Neuronal stem cell (in vitro differentiated cells): ENCODE results near the gene TBC1D22A.

Experiments
- DNase-seq: peaks from one replicate; pipeline ENCODE4 v3.0.0-alpha.2; 2013; ENCODE audit warnings: low spot score
- H2AFZ ChIP-seq: one replicate; pipeline ENCODE4 v1.6.1; 2013; ENCODE audit warnings: mild to moderate bottlenecking, low read length, inconsistent platforms
- H2AK5ac ChIP-seq: 2 replicates; pipeline ENCODE4 v1.6.1; 2013; ENCODE audit warnings: low read depth, mild to moderate bottlenecking, inconsistent platforms, low read length, moderate library complexity, mixed read lengths
- H2BK120ac ChIP-seq: 2 replicates; pipeline ENCODE4 v1.6.1; 2013; ENCODE audit warnings: low read depth, mild to moderate bottlenecking, inconsistent platforms, low read length, moderate library complexity, mixed read lengths
- H2BK12ac ChIP-seq: one replicate; pipeline ENCODE4 v1.6.1; 2013; ENCODE audit warnings: low read length, inconsistent platforms
- H2BK15ac ChIP-seq: 2 replicates; pipeline ENCODE4 v1.6.1; 2013; ENCODE audit warnings: mild to moderate bottlenecking, low read length, inconsistent platforms, mixed read lengths
- H2BK5ac ChIP-seq: one replicate; pipeline ENCODE4 v1.6.1; 2013; ENCODE audit warnings: inconsistent platforms, mild to moderate bottlenecking, low read length, moderate library complexity
- H3K14ac ChIP-seq: one replicate; pipeline ENCODE4 v1.6.1; 2013; ENCODE audit warnings: low read length, inconsistent platforms
- H3K18ac ChIP-seq: 2 replicates; pipeline ENCODE4 v1.6.1; 2013; ENCODE audit warnings: low read length, inconsistent platforms
- H3K23ac ChIP-seq: 2 replicates; pipeline ENCODE4 v1.6.1; 2013; ENCODE audit warnings: low read depth, mild to moderate bottlenecking, mixed read lengths, low read length, inconsistent platforms; ENCODE audit not compliant: poor library complexity
- H3K27ac ChIP-seq: replicated peaks from 3 replicates; pipeline ENCODE4 v1.5.1; 2013; ENCODE audit warnings: low read length, inconsistent platforms
- H3K27me3 ChIP-seq, 3 experiments: 2 replicates each; pipeline ENCODE4 v1.6.1; 2013; ENCODE audit warnings: low read length in 3 of 3, mild to moderate bottlenecking in 2 of 3, inconsistent platforms in 1 of 3, low read depth in 1 of 3, mixed read lengths in 1 of 3, moderate library complexity in 1 of 3; ENCODE audit not compliant: control insufficient read depth in 3 of 3, insufficient read depth in 3 of 3
- H3K36me3 ChIP-seq, 2 donors: replicated peaks in 1 of 2; 2 replicates each; pipeline ENCODE4 v1.6.1; 2013; ENCODE audit warnings: low read length in 2 of 2; ENCODE audit not compliant: control insufficient read depth in 2 of 2, insufficient read depth in 2 of 2
- H3K4ac ChIP-seq: 2 replicates; pipeline ENCODE4 v1.6.1; 2013; ENCODE audit warnings: inconsistent platforms, mild to moderate bottlenecking, low read length, moderate library complexity
- H3K4me1 ChIP-seq, 2 donors: 1 replicate in 1 of 2; 2 replicates in 1 of 2; pipeline ENCODE4 v1.6.1; 2013; ENCODE audit warnings: low read length in 2 of 2, low read depth in 1 of 2; ENCODE audit not compliant: control insufficient read depth in 2 of 2, insufficient read depth in 1 of 2
- H3K4me2 ChIP-seq: one replicate; pipeline ENCODE4 v1.6.1; 2013; ENCODE audit warnings: mild to moderate bottlenecking, low read length, inconsistent platforms; ENCODE audit not compliant: insufficient read depth, poor library complexity, severe bottlenecking
- H3K4me3 ChIP-seq, 2 donors: 2 replicates each; pipeline ENCODE4 v1.5.1; 2013; ENCODE audit warnings: low read length in 2 of 2, mild to moderate bottlenecking in 2 of 2, inconsistent platforms in 1 of 2, moderate library complexity in 1 of 2
- H3K79me1 ChIP-seq: one replicate; pipeline ENCODE4 v1.6.1; 2013; ENCODE audit warnings: low read depth, mild to moderate bottlenecking, inconsistent platforms, low read length, moderate library complexity
- H3K9ac ChIP-seq: one replicate; pipeline ENCODE4 v1.6.1; 2013; ENCODE audit warnings: mild to moderate bottlenecking, low read depth, low read length, inconsistent platforms; ENCODE audit not compliant: poor library complexity
- H3K9me3 ChIP-seq, 2 donors: replicated peaks in 1 of 2; 2 replicates each; pipeline versions ENCODE3 to v1.6.1; 2013; ENCODE audit warnings: low read length in 2 of 2, mild to moderate bottlenecking in 2 of 2, inconsistent platforms in 1 of 2, low read depth in 1 of 2, mixed read lengths in 1 of 2, moderate library complexity in 1 of 2; ENCODE audit not compliant: control insufficient read depth in 2 of 2, insufficient read depth in 1 of 2
- H4K8ac ChIP-seq: one replicate; pipeline ENCODE4 v1.6.1; 2013; ENCODE audit warnings: low read depth, mild to moderate bottlenecking, inconsistent platforms, low read length, moderate library complexity
- H4K91ac ChIP-seq: one replicate; pipeline ENCODE4 v1.6.1; 2013; ENCODE audit warnings: low read length, low read depth, mild to moderate bottlenecking, inconsistent platforms; ENCODE audit not compliant: poor library complexity
- WGBS, 2 donors: extraction: QIAGEN DNeasy Blood & Tissue Kit; methylation state at CpG; one replicate each; pipeline ENCODE4 v1.1.7; 2013; ENCODE audit warnings: missing lambda C conversion rate in 2 of 2, mixed read lengths in 1 of 2; ENCODE audit not compliant: insufficient read length in 2 of 2, insufficient replicate concordance in 1 of 2; ENCODE audit errors: extremely low coverage in 2 of 2; 5-methylcytosine and 5-hydroxymethylcytosine counted together

The TBC1D22A gene

GRCh38 chr22:46934746-46935491 is 172.5 kb downstream of the TBC1D22A start:
- no peak for DNase-seq
- no CpG with 5 or more reads among the region's 14 CpGs for WGBS, 2 donors

GRCh38 chr22:46935506-46936377 is 173.3 kb downstream of the TBC1D22A start:
- peak overlapping the region; percentile 27 for H3K9ac ChIP-seq
- no peak overlapping the region for H3K4ac ChIP-seq
- no peak overlapping the region for H3K4me2 ChIP-seq
- H2BK15ac ChIP-seq: no peak overlapping the region
- no peaks in the 10 kb centered on the region for H3K27me3 ChIP-seq
- H3K18ac ChIP-seq: no peak overlapping the region
- WGBS, 2 donors: no CpG with 5 or more reads among the region's 24 CpGs
- H3K4me3 ChIP-seq: no peak overlapping the region
- no peak overlapping the region for H2BK120ac ChIP-seq
- H3K4me1 ChIP-seq: peaks cover 2 to 20% of the 10 kb centered on the region in 2 donors
- no peak for DNase-seq
- H2AFZ ChIP-seq: no peak overlapping the region
- H3K9me3 ChIP-seq: peaks cover 0 to 2% of the 10 kb centered on the region in 2 donors
- H4K8ac ChIP-seq: no peak overlapping the region
- no peak overlapping the region for H2BK12ac ChIP-seq
- H2AK5ac ChIP-seq: no peak overlapping the region
- H3K23ac ChIP-seq: no peak overlapping the region
- no peak overlapping the region for H3K14ac ChIP-seq
- H3K36me3 ChIP-seq: no peaks in the 10 kb centered on the region
- H3K79me1 ChIP-seq: no peaks in the 10 kb centered on the region
- H3K27ac ChIP-seq: no peak overlapping the region
- peak overlapping the region; percentile 54 for H2BK5ac ChIP-seq
- no peak overlapping the region for H4K91ac ChIP-seq

More at GRCh38 chr22:46934746-46935491, 172.5 kb downstream of the TBC1D22A start:
- H3K79me1 ChIP-seq: no peaks in the 10 kb centered on the region
- no peak overlapping the region for H2BK12ac ChIP-seq
- no peak overlapping the region for H3K4me2 ChIP-seq
- no peak overlapping the region for H4K91ac ChIP-seq
- no peak overlapping the region for H3K4ac ChIP-seq
- H3K27me3 ChIP-seq: no peaks in the 10 kb centered on the region
- H3K9me3 ChIP-seq: peaks cover 0 to 2% of the 10 kb centered on the region in 2 donors
- H2BK15ac ChIP-seq: no peak overlapping the region
- no peak overlapping the region for H2BK5ac ChIP-seq
- no peak overlapping the region for H2AK5ac ChIP-seq
- H3K4me3 ChIP-seq: no peak overlapping the region
- peak overlapping the region; percentile 9 for H3K9ac ChIP-seq
- H3K18ac ChIP-seq: peak overlapping the region; percentile 11
- no peak overlapping the region for H3K27ac ChIP-seq
- no peak overlapping the region for H3K14ac ChIP-seq
- peaks cover 2 to 20% of the 10 kb centered on the region in 2 donors for H3K4me1 ChIP-seq
- H2AFZ ChIP-seq: no peak overlapping the region
- no peaks in the 10 kb centered on the region for H3K36me3 ChIP-seq
- H4K8ac ChIP-seq: peak overlapping the region; percentile 78
- H3K23ac ChIP-seq: no peak overlapping the region
- no peak overlapping the region for H2BK120ac ChIP-seq

- no CpG with 5 or more reads among the region's 12 CpGs for WGBS, 2 donors
- Histone ChIP-seq H3K23ac (no peak overlapping the region), H3K4me2 (no peak overlapping the region), H4K8ac (no peak overlapping the region), H2AFZ (no peak overlapping the region), H3K18ac (no peak overlapping the region), H3K14ac (no peak overlapping the region), H3K4ac (no peak overlapping the region), H2BK120ac (no peak overlapping the region), H3K9me3 (peaks cover 0 to 2% of the 10 kb centered on the region in 2 donors), H4K91ac (no peak overlapping the region), H2BK12ac (no peak overlapping the region), H3K36me3 (no peaks in the 10 kb centered on the region), H3K9ac (peak overlapping the region; percentile 27), H3K27ac (no peak overlapping the region), H2BK15ac (no peak overlapping the region), H3K4me1 (peaks cover 2 to 20% of the 10 kb centered on the region in 2 donors), H3K79me1 (no peaks in the 10 kb centered on the region), H2AK5ac (no peak overlapping the region), H3K4me3 (no peak overlapping the region), H3K27me3 (no peaks in the 10 kb centered on the region), H2BK5ac (peak overlapping the region; percentile 54)
- DNase-seq: no peak
These were observed 174.0 kb downstream of the TBC1D22A start for GRCh38 chr22:46936378-46936903.

- DNase-seq: no peak
- Histone ChIP-seq H2BK12ac (no peak overlapping the region), H4K8ac (no peak overlapping the region), H3K36me3 (no peaks in the 10 kb centered on the region), H2BK15ac (no peak overlapping the region), H3K4ac (no peak overlapping the region), H3K79me1 (no peaks in the 10 kb centered on the region), H3K9ac (no peak overlapping the region), H3K18ac (no peak overlapping the region), H3K27me3 (no peaks in the 10 kb centered on the region), H3K9me3 (peaks cover 0 to 2% of the 10 kb centered on the region in 2 donors), H2AK5ac (no peak overlapping the region), H3K4me1 (peaks cover 2 to 20% of the 10 kb centered on the region in 2 donors), H3K14ac (no peak overlapping the region), H4K91ac (no peak overlapping the region), H3K4me2 (no peak overlapping the region), H3K27ac (no peak overlapping the region), H2AFZ (no peak overlapping the region), H3K23ac (no peak overlapping the region), H2BK120ac (no peak overlapping the region), H3K4me3 (no peak overlapping the region), H2BK5ac (no peak overlapping the region)
- WGBS, 2 donors: no CpG with 5 or more reads among the region's 8 CpGs
These were observed 174.7 kb downstream of the TBC1D22A start for GRCh38 chr22:46937185-46937584.
